HL-60/S4 treated with phorbol 12-myristate 13-acetate at 8.2 ng/mL for 4 days and 3 days (cell line): ENCODE results near the gene KLHDC4.
"Not testable (repeated sequence)": the region's sequence is repeated elsewhere in the genome, so short reads cannot be mapped to it uniquely, and the experiment has no call there.

Experiments used
- in situ Hi-C: fragments of 300-500 bp; cut with MboI; formaldehyde crosslinking; loops from 2 replicates; pipeline ENCODE4 v1.15.0; 2022; ENCODE audit warnings: low sequenced_read_pairs

The KLHDC4 gene

DNA sequence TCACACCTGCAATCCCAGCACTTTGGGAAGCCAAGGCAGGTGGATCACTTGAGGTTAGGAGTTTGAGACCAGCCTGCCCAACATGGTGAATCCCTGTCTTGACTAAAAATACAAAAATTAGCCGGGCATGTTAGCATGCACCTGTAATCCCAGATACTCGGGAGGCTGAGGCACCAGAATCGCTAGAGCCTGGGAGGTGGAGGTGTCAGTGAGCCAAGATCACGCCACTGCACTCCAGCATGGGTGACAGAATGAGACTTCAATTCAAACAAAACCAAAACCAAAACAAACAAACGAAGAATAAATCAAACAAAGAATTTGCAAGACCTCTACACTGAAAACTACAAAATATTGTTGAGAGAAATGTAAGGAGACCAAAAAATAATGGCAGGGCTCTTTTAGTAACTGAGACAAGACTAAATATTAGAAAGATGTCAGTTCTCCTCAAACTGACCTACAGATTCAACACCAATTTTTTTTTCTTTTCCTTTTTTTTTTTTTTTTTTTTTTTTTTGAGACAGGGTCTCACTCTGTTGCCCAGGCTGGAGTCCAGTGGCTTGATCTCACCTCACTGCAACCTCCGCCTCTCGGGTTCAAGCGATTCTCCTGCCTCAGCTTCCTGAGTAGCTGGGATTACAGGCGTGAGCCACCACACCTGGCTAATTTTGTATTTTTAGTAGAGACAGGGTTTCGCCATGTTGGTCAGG, 23.1 kb upstream of the KLHDC4 start:
- in situ Hi-C loops: not testable (repeated sequence)

DNA sequence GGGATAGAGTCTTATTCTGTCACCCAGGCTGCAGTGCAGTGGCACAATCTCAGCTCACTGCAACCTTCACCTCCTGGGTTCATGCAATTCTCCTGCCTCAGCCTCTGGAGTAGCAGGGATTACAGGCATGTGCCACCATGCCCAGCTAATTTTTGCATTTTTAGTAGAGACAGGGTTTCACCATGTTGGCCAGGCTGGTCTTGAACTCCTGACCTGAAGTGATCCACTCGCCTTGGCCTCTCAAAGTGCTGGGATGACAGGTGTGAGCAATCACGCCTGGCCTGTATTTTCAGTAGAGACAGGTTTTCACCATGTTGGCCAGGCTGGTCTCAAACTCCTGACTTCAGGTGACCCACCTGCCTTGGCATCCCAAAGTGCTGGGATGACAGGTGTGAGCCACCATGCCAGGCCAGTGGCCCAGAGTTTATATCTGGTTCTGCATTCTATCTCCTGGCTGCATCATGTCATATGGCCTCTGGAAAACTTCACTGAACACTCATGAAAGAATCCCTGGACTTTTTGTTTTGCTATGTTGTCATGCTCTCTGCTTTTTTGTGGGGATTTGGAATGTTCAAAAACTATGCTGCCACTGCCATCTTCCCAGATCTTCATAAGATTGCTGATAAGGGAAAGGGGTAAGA, 21.8 kb upstream of the KLHDC4 start:
- in situ Hi-C loops: not testable (repeated sequence)

DNA sequence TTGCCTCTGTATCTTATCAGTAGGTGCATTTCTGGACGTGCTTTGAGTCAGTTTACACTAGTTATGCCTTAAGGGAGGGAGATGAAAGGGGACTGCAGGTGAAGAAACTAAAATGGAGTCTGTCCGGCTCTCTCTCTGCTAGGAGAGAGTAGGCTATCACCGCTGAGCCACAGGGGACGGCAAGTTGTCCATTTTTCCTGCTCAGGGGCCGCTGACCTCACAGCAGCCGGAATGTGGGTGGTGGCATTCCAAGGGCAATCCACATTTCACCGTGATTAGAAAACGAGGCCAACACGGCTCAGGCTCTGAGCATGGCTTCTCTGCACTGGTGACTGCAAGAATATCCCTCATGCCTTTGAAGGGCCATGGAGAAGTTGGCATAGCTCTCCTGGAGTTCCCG, 19.0 kb upstream of the KLHDC4 start:
- in situ Hi-C loops: no loop called here

DNA sequence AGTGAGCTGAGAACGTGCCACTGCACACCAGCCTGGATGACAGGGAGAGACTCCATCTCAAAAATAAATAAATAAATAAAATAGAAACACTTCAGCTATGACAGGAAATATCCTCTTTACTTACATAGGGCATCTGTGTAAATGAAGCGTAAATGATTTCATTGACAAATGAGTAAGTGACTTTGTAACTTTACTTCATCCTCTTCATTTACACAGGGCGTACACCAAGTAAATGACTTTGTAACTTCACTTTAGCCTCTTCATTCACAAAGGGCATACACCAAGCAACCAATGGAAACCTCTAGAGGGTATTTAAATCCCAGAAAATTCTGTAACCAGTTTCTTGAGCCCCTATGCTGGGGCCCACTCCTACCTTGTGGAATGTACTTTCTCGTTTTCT, 16.2 kb upstream of the KLHDC4 start:
- in situ Hi-C loops: no loop called here

DNA sequence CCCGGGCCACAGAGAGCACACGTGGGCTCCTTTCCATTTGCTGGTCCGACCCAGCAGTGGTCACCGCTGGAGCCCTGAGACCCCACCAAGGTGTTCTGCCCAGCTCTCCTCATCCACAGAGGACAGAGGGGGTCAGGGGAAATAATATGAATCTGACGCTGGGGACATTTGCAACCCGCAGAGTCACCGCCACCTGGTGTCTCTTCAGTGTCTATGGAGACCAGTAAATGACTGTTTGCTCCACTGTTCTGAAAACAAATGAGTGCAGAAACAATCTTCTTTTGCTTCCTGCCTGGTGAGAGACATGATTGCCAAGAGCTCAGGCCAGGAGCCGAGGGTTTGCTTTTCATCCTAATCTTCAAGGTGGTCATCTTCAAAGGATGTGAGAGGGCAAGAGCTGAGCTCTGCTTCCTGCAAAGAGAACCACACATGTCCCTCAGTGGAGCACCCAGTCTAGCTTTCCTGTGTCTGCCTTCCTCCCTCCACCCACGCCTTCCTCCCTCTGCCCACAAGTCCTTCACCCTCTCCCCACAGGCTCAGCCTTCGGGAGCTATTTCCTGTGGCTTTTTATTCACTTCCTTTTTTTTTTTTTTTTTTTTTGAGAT, 14.7 kb upstream of the KLHDC4 start:
- in situ Hi-C loops: no loop called here

DNA sequence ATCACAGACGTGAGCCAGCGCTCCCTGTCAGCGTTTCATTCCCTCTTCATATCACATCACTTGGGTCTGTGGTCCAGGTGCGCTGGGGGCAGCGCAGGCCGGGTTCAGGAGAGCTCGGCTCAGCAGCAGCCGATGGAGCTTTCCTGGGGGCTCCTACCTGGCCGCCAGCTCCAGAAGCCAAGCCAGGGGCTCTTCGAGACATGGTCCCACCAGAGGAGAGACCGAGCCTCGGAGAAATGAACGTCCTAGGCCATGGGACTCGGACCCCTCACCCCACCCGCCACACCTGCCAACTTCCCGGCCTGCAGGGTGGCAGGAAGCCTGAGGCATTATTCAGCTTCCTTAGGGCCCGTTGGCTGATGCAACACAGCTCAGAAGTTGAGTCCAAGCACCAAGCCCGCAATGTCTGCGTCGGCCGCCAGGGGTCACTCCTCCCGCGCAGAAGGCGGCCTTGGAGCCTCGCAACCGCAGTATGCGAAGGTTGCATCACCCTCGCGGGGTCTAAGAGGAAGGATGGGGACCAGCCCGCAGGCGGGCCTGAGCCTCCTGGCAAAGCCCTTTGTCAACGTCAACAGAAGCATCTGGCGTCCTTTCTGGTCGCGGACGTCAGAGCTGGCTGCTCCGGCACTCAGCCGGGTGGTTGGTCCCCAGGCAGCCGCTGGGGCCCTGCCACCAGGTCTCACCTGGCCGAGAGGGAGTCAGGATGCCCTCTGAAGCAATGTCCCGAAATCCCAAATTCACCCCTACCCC, 13.2 kb upstream of the KLHDC4 start:
- in situ Hi-C loops: no loop called here

DNA sequence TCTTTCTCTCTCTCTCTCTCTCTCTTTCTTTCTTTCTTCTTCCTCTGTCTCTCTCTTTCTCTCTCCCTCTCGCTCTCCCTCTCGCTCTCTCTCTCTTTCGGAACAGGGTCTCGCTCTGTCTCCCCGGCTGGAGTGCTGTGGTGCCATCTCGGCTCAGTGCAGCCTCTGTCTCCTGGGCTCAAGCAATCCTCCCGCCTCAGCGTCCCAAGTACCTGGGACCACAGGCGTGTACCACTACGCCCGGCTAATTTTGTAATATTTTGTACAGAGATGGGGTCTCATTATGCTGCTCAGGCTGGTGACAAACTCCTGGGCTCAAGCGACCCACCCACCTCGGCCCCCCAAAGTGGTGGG, 12.7 kb upstream of the KLHDC4 start:
- in situ Hi-C loops: no loop called here

DNA sequence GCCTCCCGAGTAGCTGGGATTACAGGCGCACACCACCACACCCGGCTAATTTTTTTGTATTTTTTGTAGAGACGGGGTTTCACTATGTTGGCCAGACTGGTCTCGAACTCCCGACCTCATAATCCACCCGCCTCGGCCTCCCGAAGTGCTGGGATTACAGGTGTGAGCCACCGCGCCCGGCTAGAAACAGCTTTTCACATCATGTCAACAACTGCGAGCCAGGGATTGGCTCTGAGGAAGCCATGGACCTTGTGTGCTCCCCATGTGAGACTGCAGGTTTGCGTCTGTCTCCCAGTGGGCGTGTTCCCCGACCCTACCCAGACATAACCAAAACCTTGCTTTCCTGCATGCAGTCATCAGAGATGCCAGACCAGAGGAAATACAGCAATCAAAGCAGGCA, 8.1 kb upstream of the KLHDC4 start:
- in situ Hi-C loops: not testable (repeated sequence)

DNA sequence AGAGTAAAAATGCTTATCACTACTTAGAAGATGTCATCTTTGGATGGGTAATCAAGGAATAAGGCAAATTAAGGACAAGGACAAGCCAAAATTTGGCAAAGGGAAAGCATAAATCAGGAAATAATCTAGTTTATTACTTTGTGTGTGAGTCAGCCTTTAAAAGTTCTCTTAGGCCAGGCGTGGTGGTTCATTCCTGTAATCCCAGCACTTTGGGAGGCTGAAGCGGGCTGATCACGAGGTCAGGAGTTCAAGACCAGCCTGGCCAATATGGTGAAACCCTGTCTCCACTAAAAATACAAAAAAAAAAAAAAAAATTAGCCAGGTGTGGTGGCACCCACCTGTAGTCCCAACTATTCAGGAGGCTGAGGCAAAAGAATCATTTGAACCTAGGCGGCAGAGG, 1.7 kb upstream of the KLHDC4 start:
- in situ Hi-C loops: not testable (repeated sequence)

DNA sequence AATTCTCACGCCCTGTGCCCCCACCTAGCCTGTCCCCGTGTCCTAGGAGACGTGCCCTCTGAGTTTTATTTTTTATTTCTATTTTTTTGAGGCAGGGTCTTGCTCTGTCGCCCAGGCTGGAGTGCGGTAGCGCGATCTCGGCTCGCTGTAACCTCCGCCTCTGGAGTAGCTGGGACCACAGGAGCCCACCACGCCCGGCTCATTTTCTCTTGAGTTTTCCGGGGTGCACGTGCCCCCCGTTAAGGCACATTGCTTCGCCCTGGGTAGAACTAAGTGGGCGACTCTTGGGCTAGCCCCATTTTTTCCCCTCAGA, 655 bp upstream of the KLHDC4 start:
- in situ Hi-C loops: no loop called here

DNA sequence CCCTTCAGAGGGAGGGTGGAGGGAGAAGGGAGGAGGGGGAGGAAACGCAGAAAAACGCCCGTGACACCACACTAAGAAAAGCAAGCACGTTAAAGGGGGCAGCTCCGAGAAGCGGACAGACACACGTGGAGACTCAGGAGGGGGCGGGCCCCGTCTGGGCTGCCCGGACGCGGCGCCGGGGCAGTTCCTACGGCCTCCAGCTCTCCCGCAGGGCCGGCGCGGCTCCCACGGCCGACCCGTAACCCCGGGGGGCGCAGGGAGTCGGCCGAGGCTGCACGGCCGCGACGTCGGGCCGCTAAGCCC, 362 bp downstream of the KLHDC4 start:
- in situ Hi-C loops: no loop called here

DNA sequence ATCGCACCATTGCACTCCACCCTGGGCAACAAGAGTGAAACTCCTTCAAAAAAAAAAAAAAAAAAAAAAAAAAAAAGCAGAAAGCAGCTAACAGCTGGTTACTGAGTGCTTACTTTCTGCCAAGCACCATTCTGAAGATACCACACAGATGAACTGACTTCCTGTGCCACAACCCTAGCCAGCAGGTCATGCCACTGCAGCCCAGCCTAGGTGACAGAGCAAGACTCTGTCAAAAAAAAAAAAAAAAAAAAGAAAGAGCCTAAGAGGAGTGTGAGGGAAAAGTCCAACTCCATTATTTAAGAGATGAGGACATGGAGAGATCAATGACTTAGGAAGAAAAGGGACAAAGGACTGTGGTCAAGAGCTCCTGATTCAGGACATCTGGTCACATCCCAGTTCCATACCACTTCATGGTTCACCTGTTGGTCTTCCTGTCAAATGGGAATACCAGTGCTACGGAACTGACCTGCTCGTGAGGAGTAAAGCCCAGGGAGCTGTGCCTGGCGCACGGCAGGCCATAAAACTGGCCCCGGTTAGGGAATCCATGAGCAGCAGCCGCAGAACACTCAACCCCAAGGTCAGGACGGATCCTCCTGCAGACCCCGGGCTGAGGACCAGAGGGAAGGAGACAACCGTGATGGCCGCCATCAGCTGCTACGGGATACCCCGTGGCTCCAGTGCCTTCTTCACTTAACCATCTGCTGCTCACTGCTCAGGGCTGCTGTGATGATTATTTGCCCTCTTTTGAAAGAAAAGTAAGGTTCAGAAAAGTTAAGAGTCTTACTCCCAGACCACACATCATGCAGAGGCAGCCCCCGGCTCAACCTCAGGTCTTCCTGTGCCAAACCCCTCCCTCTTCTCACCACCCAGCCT, 950 bp downstream of the KLHDC4 start:
- in situ Hi-C loops: no loop called here

DNA sequence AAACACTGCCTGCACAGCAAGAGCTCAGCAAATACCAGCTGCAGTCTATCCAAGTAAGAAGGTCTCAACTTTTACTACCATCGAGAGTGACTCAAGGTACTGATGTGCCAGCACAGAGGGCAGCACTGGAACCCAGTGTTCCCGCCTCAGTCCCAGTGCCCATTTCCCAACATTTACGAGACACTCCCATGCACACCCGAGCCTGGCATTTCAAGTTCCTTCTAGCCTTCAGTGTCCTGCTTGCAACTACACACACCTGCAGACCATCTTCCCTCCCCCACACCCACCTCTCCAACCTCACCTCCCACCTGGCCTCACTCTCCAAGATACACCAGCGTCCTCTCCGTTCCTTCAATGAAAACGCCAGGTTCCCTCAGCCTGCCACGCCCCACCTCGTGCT, 3.2 kb downstream of the KLHDC4 start:
- in situ Hi-C loops: no loop called here

DNA sequence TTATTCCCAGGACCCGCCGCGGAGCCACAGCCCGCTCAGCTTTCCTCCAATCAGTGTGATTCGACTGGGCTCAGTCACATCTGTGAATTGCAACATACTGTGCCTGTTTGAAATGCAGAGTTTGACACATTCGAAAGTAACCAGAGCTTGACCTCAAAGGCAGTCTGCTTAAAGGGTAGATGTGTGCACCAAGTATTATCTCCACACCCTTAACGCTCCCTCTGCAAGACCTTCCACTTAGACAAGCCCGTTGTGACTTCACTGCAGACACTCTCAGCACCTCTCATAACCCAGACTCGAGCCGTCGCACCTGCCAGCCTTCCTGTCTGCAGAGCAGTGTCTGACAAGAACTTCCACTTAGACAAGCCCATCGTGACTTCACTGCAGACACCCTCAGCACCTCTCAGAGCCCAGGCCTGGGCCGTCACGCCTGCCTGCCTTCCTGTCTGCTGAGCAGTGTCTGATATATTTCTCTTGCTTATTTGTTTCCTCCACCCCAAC, 3.7 kb downstream of the KLHDC4 start:
- in situ Hi-C loops: no loop called here

DNA sequence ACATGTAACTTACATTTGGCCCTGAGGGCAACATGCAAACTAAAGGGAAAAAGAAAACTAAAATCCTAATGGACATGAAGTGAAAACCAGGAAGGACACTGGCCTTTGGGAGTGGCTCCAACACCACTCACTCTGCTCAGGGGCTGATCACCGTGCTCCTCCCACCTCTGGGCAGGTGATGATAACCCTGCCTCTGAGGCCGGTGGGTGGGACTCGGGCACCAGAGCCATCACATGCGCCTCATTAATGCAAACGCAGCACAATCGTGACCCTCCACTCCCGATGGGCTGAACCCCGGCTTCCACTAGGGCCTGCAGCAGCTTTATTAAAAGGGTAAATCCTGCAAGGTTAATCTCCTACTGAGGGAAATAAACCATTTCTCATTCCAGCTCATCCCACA, 4.7 kb downstream of the KLHDC4 start:
- in situ Hi-C loops: no loop called here

DNA sequence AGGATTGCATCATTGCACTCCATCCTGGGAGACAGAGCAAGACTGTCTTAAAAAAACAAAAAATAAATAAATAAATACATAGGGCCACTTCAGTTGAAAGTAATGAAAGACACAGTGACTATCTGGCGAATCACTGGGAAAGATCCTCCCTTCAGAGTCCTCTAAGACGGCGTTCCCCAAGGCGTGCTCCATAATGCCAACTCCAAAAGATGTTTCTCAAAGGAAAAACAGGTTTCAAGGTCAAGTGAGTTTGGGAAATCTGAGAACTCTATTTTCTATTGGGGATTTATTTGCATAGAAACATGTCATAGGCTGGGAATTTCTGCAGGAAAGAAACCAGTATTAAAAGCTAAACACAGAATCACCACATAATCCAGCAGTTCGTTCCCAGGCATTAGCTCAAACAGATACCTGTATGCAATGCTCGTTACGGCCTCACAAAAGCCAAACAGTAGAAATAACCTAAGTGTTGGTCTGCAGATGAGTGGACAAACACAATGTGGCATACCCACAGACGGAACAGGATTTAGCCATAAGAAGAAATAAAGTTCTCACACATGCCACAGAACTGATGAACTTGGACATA, 7.9 kb downstream of the KLHDC4 start:
- in situ Hi-C loops: no loop called here

DNA sequence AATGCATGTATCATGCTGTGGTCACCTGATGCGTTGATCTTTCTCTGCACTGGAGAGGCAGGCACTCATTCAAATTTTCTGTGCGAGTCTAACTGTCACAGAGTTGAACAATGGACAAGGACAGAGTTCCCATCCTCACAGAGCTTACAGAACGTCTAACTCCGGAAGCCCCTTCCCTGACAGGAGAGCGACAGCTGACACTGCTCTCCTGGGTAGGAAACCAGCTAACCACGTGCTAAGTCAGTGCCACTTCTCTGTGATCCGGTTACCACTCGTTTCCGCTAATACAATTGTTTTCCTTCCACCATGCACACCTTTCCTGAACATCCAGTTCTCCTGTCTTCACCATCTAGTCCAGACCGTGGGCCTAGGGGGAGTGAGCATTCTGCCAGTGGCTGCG, 11.3 kb downstream of the KLHDC4 start:
- in situ Hi-C loops: no loop called here

DNA sequence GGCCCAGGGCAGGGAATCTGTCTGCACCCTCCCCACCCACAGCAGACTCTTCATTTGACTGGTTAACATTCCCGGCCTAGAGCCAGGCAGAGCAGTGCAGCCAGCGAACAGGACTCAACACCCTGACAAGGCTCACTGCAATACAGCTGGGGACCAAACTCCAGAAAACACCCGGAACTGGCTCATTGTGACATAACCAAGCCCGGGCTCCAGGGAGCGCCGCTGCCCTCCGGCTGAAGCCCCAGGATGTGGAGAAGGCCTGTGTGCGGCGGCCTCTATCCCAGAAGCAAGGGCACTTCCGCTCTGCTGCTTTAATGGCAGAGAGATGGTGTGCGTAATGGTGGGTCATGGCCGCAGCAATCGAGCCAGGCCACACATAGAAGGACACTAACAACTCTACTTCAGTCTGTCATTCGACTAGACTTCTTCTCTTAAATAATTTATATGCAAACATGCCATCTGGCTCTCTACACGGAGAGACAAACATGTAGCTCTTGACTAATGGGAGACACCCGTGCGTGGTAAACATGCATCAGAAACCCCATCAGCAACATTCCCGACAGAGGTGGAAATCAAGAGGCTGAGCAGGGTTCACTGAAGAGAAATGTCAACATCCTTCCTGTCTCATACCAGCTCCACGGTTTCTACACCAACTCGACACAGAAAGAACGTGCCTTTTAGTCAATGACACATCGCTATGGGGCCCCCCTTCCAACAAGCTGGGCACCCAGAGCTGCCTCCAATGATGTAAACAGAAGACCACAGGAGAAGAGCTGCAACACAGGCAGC, 18.0 kb downstream of the KLHDC4 start:
- in situ Hi-C loops: no loop called here

DNA sequence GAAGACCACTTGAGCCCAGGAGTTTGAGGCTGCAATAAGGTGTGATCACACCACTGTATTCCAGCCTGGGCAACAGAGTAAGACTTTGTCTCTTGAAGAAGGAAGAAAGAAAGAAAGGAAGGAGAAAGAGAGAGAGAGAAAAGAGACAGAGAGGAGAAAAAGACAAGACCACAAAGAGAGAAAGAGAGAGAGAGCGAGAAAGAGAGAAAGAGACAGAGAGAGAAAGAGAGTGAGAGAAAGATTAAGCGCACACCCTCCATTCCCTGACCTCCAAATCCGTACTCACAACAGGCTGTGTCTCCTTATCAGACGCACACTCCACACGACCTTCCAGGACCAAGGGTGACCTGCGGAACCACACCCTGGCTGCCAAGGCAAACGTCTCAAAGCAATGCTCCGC, 19.6 kb downstream of the KLHDC4 start:
- in situ Hi-C loops: no loop called here
